Measurements from ENCODE around the gene KRTAP5-8.
"Not testable (repeated sequence)": the region's sequence is repeated elsewhere in the genome, so short reads cannot be mapped to it uniquely, and the experiment has no call there.

The KRTAP5-8 gene

GRCh38 chr11:71575723-71576424 lies 38.0 kb downstream of the KRTAP5-8 start:
- DNase-seq = no peak

- not testable (repeated sequence) for DNase-seq
These were observed 39.1 kb downstream of the KRTAP5-8 start for GRCh38 chr11:71576688-71577465.

DNA sequence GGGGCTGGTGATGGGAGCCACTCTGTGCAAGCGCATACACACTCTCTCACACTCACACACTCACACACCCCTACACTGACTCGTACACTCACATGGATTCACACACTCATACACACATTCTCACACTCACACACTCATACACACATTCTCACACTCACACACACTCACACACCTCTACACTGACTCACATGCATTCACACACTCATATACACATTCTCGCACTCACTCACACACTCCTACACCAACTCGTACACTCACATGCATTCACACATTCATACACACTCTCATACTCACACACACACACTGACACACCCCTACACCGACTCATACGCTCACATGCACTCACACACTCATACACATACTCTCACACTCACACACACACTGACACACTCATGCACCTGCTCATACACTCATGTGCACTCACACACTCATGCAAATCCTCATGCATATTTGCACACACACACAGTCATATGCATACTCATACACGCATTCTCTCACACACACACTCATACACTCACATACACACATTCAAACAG lies 39.7 kb downstream of the KRTAP5-8 start:
- no peak for DNase-seq

DNA sequence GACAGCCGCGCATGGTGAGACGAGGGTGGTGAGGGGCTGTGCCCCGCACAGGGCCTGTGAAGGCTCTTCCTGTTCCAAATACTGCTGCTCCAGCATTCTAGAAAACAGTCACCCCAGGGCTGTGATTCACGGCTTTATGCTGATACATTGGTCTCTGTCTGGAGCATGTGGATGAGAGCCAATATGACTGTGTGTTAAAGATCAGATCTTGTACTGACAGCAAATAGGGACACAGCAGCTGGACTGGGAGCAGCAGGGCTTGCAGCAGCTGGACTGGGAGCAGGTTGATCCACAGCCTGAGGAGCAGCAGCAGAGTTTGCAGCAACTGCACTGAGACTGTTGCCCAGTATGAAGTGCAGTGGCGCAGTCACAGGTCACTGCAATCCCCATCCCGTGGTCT lies 41.7 kb downstream of the KRTAP5-8 start:
- not testable (repeated sequence) for DNase-seq

GRCh38 chr11:71580057-71581003 lies 42.5 kb downstream of the KRTAP5-8 start:
- peak; percentile 30 for DNase-seq

GRCh38 chr11:71581826-71582225 lies 44.0 kb downstream of the KRTAP5-8 start:
- no peak for DNase-seq

DNA sequence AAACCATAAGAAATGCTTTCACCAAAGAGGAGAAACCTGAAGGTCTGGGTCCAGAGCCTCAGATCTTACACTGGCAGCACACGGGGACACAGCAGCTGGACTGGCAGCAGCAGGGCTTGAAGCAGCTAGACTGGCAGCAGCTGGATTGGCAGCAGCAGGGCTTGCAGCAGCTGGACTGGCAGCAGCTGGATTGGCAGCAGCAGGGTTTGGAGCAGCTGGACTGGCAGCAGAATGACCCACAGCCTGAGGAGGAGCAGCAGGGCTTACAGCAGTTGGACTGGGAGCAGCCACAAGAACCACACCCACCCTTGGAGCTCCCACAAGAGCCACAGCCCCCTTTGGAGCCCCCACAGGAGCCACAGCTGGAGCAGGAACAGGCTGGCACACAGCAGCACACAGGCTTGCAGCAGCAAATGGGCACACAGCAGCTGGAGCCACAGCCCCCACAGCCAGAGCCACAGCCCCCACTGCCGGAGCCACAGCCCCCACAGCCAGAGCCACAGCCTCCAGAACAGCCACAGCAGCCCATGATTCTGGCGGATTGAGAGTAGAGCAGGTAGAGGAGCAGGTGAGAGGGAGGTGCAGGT lies 44.6 kb downstream of the KRTAP5-8 start, which contains the start of gene KRTAP5-11:
TSS of gene KRTAP5-11 (minus strand) at position 567 of the 587 bp plus-strand sequence. CDS start at position 529, 38 bp downstream.
- no peak for DNase-seq

DNA sequence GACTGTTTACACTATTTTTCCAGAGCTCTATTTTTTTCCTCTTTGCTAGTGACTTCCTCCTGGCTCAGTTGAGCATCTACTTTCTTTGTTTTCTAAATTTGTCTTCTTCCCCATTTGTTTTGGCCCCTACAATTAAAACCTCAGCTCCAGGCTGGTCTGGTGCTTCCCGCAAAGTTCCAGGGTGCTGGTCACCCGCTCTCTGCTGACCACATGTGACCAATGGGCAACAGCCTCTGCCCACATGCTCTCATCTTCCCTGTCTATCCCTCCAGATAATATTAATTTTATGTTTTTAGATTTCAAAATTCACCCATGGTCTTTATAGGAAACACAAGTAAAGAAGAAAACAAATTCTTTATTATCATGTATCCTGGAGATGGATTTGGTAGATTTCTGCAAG lies 45.1 kb downstream of the KRTAP5-8 start:
- DNase-seq = not testable (repeated sequence)

- DNase-seq = not testable (repeated sequence)
These were observed 47.8 kb downstream of the KRTAP5-8 start for GRCh38 chr11:71585673-71586072.

- DNase-seq = not testable (repeated sequence)
These were observed 50.5 kb downstream of the KRTAP5-8 start for GRCh38 chr11:71588314-71588713.

All from CD4-positive, alpha-beta T cell treated with Interleukin-10 for 1 hour (primary cell).